ENCODE results near the gene SMAD1. TPM values are rescaled to one million over a fixed set of nuclear protein-coding genes. Genes with fewer than 3 reads are reported as not detected.
"Not testable (repeated sequence)": the region's sequence is repeated elsewhere in the genome, so short reads cannot be mapped to it uniquely, and the experiment has no call there.

The SMAD1 gene
- total RNA-seq, 1 donor from 2014 or later: 44.3 TPM

GRCh38 chr4:145533001-145533400 is 51.3 kb downstream of the SMAD1 start:
- peak overlapping the region; percentile 44 for H3K27ac Mint-ChIP-seq
- no peak overlapping the region for H3K27ac ChIP-seq

GRCh38 chr4:145533415-145533814 is 51.8 kb downstream of the SMAD1 start:
- not testable (repeated sequence) for H3F3A ChIP-seq (ENCODE audit: low read depth); H3K9me3 Mint-ChIP-seq; H3K9ac ChIP-seq; H3K27ac Mint-ChIP-seq; H3K27ac ChIP-seq; H3K27me3 Mint-ChIP-seq (ENCODE audit: insufficient read depth, low read depth); H3K36me3 ChIP-seq; DNase-seq (ENCODE audit: low spot score); H2AFZ ChIP-seq (replicated peaks); H3K36me3 Mint-ChIP-seq; H3K4me2 ChIP-seq; H3K4me3 Mint-ChIP-seq; H3K27me3 ChIP-seq; H3K9me3 ChIP-seq (ENCODE audit: low read depth); H3K4me3 ChIP-seq; H3K79me2 ChIP-seq (ENCODE audit: low read depth); H4K20me1 ChIP-seq (ENCODE audit: low read depth)
- H3K4me1 Mint-ChIP-seq: peaks cover 11% of the 10 kb centered on the region
- peaks cover 11% of the 10 kb centered on the region for H3K4me1 ChIP-seq

More at GRCh38 chr4:145533001-145533400, 51.3 kb downstream of the SMAD1 start:
- no peak for DNase-seq (ENCODE audit: low spot score)
- no peak for TF ChIP-seq EZH2phosphoT487 (IDR thresholded peaks at IDR 0.05)
- TF ChIP-seq EZH2 (IDR thresholded peaks at IDR 0.05): no peak
- TF ChIP-seq CTCF (IDR thresholded peaks at IDR 0.05): no peak
- Mint-ChIP-seq H3K4me3 (no peak overlapping the region), H3K36me3 (no peaks in the 10 kb centered on the region), H3K27me3 (ENCODE audit: insufficient read depth, low read depth) (no peaks in the 10 kb centered on the region), H3K9me3 (no peaks in the 10 kb centered on the region), H3K4me1 (peaks cover 11% of the 10 kb centered on the region)
- Histone ChIP-seq H3K36me3 (no peaks in the 10 kb centered on the region), H3K4me1 (peaks cover 11% of the 10 kb centered on the region), H3F3A (ENCODE audit: low read depth) (no peaks in the 10 kb centered on the region), H3K79me2 (ENCODE audit: low read depth) (peaks cover 9% of the 10 kb centered on the region), H3K9me3 (ENCODE audit: low read depth) (no peaks in the 10 kb centered on the region), H2AFZ (replicated peaks) (no peak overlapping the region), H3K9ac (no peak overlapping the region), H3K27me3 (no peaks in the 10 kb centered on the region), H3K4me2 (no peak overlapping the region), H3K4me3 (no peak overlapping the region), H4K20me1 (ENCODE audit: low read depth) (peaks cover 7% of the 10 kb centered on the region)

GRCh38 chr4:145533961-145534360 is 52.3 kb downstream of the SMAD1 start:
- Histone ChIP-seq H3F3A (ENCODE audit: low read depth) (no peaks in the 10 kb centered on the region), H3K27me3 (no peaks in the 10 kb centered on the region), H3K4me1 (peaks cover 11% of the 10 kb centered on the region), H3K9me3 (ENCODE audit: low read depth) (no peaks in the 10 kb centered on the region), H2AFZ (replicated peaks) (no peak overlapping the region), H3K79me2 (ENCODE audit: low read depth) (peaks cover 10% of the 10 kb centered on the region), H3K9ac (no peak overlapping the region), H3K36me3 (no peaks in the 10 kb centered on the region), H3K27ac (no peak overlapping the region), H3K4me2 (no peak overlapping the region), H4K20me1 (ENCODE audit: low read depth) (peaks cover 12% of the 10 kb centered on the region), H3K4me3 (no peak overlapping the region)
- H3K9me3 Mint-ChIP-seq: no peaks in the 10 kb centered on the region
- no peak overlapping the region for H3K4me3 Mint-ChIP-seq
- no peaks in the 10 kb centered on the region for H3K27me3 Mint-ChIP-seq (ENCODE audit: insufficient read depth, low read depth)
- no peak for DNase-seq (ENCODE audit: low spot score)
- TF ChIP-seq EZH2 (IDR thresholded peaks at IDR 0.05) (no peak), EZH2phosphoT487 (IDR thresholded peaks at IDR 0.05) (no peak), CTCF (IDR thresholded peaks at IDR 0.05) (no peak)
- H3K36me3 Mint-ChIP-seq: no peaks in the 10 kb centered on the region
- no peak overlapping the region for H3K27ac Mint-ChIP-seq
- peaks cover 14% of the 10 kb centered on the region for H3K4me1 Mint-ChIP-seq

- no peak for DNase-seq (ENCODE audit: low spot score)
- no peaks in the 10 kb centered on the region for H3K9me3 Mint-ChIP-seq
Measured at GRCh38 chr4:145535202-145535601, 53.5 kb downstream of the SMAD1 start.

More at GRCh38 chr4:145535202-145535601, 53.5 kb downstream of the SMAD1 start:
- H3K27me3 ChIP-seq: no peaks in the 10 kb centered on the region
- H3K9ac ChIP-seq: no peak overlapping the region
- Mint-ChIP-seq H3K4me1 (peaks cover 14% of the 10 kb centered on the region), H3K27me3 (ENCODE audit: insufficient read depth, low read depth) (no peaks in the 10 kb centered on the region), H3K36me3 (no peaks in the 10 kb centered on the region), H3K27ac (no peak overlapping the region), H3K4me3 (no peak overlapping the region)
- H3F3A ChIP-seq (ENCODE audit: low read depth): no peaks in the 10 kb centered on the region
- no peak overlapping the region for H2AFZ ChIP-seq (replicated peaks)
- no peaks in the 10 kb centered on the region for H3K36me3 ChIP-seq
- TF ChIP-seq CTCF (IDR thresholded peaks at IDR 0.05): no peak
- TF ChIP-seq EZH2 (IDR thresholded peaks at IDR 0.05): no peak
- TF ChIP-seq EZH2phosphoT487 (IDR thresholded peaks at IDR 0.05): no peak
- peaks cover 6% of the 10 kb centered on the region for H4K20me1 ChIP-seq (ENCODE audit: low read depth)
- H3K27ac ChIP-seq: no peak overlapping the region
- H3K4me1 ChIP-seq: peaks cover 15% of the 10 kb centered on the region
- H3K4me3 ChIP-seq: no peak overlapping the region
- peaks cover 10% of the 10 kb centered on the region for H3K79me2 ChIP-seq (ENCODE audit: low read depth)
- H3K4me2 ChIP-seq: no peak overlapping the region
- H3K9me3 ChIP-seq (ENCODE audit: low read depth): no peaks in the 10 kb centered on the region
